Measurements from ENCODE around the gene TRABD2B. TPM values are rescaled to one million over a fixed set of nuclear protein-coding genes. Genes with fewer than 3 reads are reported as not detected.

TRABD2B gene
- total and polyA plus RNA-seq, 2 of the 4 experiments (the other 2 are of a cell fraction) = not detected

DNA sequence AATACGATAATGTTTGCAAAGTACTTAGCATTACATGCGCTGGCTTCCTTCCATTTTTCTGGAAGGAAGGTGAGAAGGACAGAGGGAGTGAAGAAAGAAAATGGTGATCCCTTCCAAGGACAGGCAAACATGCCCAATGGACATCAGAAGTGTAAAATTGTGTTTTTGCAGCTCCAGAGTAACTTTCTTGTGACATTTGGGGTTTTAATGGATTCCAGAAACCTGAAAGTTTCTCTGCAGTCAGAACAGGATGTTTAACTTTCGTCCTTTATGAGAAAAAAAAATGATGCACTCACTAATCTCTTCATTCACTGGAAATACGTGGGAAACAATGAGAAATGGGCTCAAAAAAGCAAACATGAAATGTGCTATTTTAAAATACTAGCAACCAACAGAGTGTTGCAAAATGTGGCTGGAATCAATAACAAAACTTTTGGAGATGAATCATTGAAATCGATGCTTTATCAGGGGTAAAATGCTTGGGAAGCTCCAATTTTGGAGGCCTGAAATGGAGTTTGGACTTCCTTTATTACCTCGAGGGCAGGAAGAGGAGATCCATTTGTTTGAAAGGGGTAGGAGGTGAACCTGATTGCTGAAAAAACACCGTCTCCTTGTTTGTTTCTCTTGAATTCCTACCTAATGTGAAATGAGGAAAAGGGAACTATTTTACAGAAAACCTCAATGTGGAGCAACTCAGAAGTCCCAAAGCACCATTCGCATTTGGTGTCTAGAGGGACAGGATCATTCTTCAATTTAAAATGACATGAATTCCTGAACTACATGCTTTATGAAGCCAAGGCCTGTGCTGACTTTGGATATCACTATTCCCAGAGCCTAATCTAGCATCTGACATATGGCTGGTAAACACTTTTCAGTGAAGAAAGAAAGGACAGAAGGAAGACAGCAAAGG, 129.5 kb downstream of the TRABD2B start:
- H3K4me1 ChIP-seq (ENCODE audit: control insufficient read depth, insufficient read depth, low read length) = no peaks in the 10 kb centered on the region
- H3K4me2 ChIP-seq (ENCODE audit: low read depth, low read length) = no peak overlapping the region
- no TSS peak for BruUV-seq (replicated peaks)
- H2BK15ac ChIP-seq (ENCODE audit: low read depth, low read length) = no peak overlapping the region
- no peaks in the 10 kb centered on the region for H3K36me3 ChIP-seq (ENCODE audit: control insufficient read depth, insufficient read depth, low read length)
- no peak overlapping the region for H3K9ac ChIP-seq (ENCODE audit: low read depth, low read length)
- no peak for DNase-seq
- no peak overlapping the region for H3K14ac ChIP-seq (replicated peaks; ENCODE audit: low read depth, low read length)
- no peak overlapping the region for H4K91ac ChIP-seq (ENCODE audit: insufficient read depth, low read depth, low read length)
- H4K8ac ChIP-seq (ENCODE audit: low read depth in 2 of 2, low read length in 2 of 2) = no peak overlapping the region
- POLR2A ChIA-PET (ENCODE audit: unreplicated experiment) = no interaction called here
- no peak overlapping the region for H3K4me3 ChIP-seq (ENCODE audit: insufficient read depth, low read depth, low read length)
- CTCF ChIA-PET = no interaction called here
- H3K23ac ChIP-seq (ENCODE audit: low read depth, low read length) = no peak overlapping the region
- ATAC-seq (ENCODE audit: low read depth) = no peak
- no peak overlapping the region for H3K4ac ChIP-seq (ENCODE audit: low read depth, low read length)
- H3K9me1 ChIP-seq (ENCODE audit: insufficient read depth, low read length) = no peaks in the 10 kb centered on the region
- no peaks in the 10 kb centered on the region for H4K20me1 ChIP-seq (ENCODE audit: insufficient read depth, low read length)
- no peak overlapping the region for H3K27ac ChIP-seq (ENCODE audit: insufficient read depth, low read length)
- H2BK5ac ChIP-seq (ENCODE audit: low read depth, low read length, poor library complexity, severe bottlenecking) = no peak overlapping the region
- H2AK5ac ChIP-seq (ENCODE audit: low read depth, low read length) = no peak overlapping the region
- H4K5ac ChIP-seq (ENCODE audit: low read depth, low read length) = no peak overlapping the region
- H3K9me3 ChIP-seq (ENCODE audit: control insufficient read depth, insufficient read depth, low read length) = no peaks in the 10 kb centered on the region
- TF ChIP-seq CHD1 (IDR thresholded peaks at IDR 0.05; ENCODE audit: low read depth, low read length) (no peak), FOS (IDR thresholded peaks at IDR 0.05; ENCODE audit: low read depth, low read length) (no peak), MAFK (IDR thresholded peaks at IDR 0.05; ENCODE audit: low read depth, low read length) (no peak), SMC3 (IDR thresholded peaks at IDR 0.05; ENCODE audit: low read depth, low read length) (no peak), RAD21 (IDR thresholded peaks at IDR 0.05; ENCODE audit: low read length) (no peak), RCOR1 (IDR thresholded peaks at IDR 0.05; ENCODE audit: insufficient replicate concordance, low read length) (no peak), CEBPB (IDR thresholded peaks at IDR 0.05; ENCODE audit: low read depth, low read length) (no peak)
- TF ChIP-seq, protein P1, sequence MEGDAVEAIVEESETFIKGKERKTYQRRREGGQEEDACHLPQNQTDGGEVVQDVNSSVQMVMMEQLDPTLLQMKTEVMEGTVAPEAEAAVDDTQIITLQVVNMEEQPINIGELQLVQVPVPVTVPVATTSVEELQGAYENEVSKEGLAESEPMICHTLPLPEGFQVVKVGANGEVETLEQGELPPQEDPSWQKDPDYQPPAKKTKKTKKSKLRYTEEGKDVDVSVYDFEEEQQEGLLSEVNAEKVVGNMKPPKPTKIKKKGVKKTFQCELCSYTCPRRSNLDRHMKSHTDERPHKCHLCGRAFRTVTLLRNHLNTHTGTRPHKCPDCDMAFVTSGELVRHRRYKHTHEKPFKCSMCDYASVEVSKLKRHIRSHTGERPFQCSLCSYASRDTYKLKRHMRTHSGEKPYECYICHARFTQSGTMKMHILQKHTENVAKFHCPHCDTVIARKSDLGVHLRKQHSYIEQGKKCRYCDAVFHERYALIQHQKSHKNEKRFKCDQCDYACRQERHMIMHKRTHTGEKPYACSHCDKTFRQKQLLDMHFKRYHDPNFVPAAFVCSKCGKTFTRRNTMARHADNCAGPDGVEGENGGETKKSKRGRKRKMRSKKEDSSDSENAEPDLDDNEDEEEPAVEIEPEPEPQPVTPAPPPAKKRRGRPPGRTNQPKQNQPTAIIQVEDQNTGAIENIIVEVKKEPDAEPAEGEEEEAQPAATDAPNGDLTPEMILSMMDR (conservative IDR thresholded peaks at IDR 0.05; ENCODE audit: low read depth, low read length) = no peak
- TF ChIP-seq, protein P2, sequence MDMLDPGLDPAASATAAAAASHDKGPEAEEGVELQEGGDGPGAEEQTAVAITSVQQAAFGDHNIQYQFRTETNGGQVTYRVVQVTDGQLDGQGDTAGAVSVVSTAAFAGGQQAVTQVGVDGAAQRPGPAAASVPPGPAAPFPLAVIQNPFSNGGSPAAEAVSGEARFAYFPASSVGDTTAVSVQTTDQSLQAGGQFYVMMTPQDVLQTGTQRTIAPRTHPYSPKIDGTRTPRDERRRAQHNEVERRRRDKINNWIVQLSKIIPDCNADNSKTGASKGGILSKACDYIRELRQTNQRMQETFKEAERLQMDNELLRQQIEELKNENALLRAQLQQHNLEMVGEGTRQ (IDR thresholded peaks at IDR 0.05; ENCODE audit: low read depth, low read length) = no peak
- H3K79me1 ChIP-seq (ENCODE audit: low read depth in 1 of 2, low read length in 2 of 2) = no peaks in the 10 kb centered on the region
- WGBS, 2 experiments (ENCODE audit: extremely low coverage in 2 of 2, insufficient read length in 1 of 2) = 17% methylated on average over 1 of the region's 8 CpGs; no CpG with 5 or more reads in 1 of the 2 experiments
- H3K18ac ChIP-seq (ENCODE audit: low read depth, low read length) = no peak overlapping the region
- H3K27me3 ChIP-seq (ENCODE audit: control insufficient read depth, insufficient read depth, low read length) = no peaks in the 10 kb centered on the region
- H2BK20ac ChIP-seq (ENCODE audit: low read depth, low read length) = no peak overlapping the region
- no peak overlapping the region for H2BK120ac ChIP-seq (ENCODE audit: low read depth, low read length)
- dilution Hi-C loops (cut with HindIII; ENCODE audit: low sequenced_read_pairs, unreplicated experiment) (no loop called here), intact Hi-C loops (cut with micrococcal nuclease) (no loop called here), in situ Hi-C loops (cut with MboI; ENCODE audit: low sequenced_read_pairs) (no loop called here)
- H2AFZ ChIP-seq (replicated peaks; ENCODE audit: low read length, poor library complexity) = no peak overlapping the region
- H2AK9ac ChIP-seq (replicated peaks; ENCODE audit: low read depth, low read length, poor library complexity) = no peak overlapping the region
- no peak overlapping the region for H3K56ac ChIP-seq (ENCODE audit: extremely low read depth, insufficient read depth, low read length)
